GM12878 (cell line): Measurements from ENCODE around the gene ALDH3A2.

Experiments
- CREM ChIP-seq: IDR thresholded peaks from 2 replicates; pipeline ENCODE4 v1.6.1; 2014; ENCODE audit warnings: antibody characterized with exemption, low read depth
- RAD21 ChIP-seq: IDR thresholded peaks from 2 replicates; pipeline ENCODE4 v1.6.1; 2011; ENCODE audit warnings: mild to moderate bottlenecking, low read depth, low read length, moderate library complexity; ENCODE audit not compliant: insufficient read depth
- YY1 ChIP-seq: IDR thresholded peaks from 2 replicates; pipeline ENCODE4 v1.6.1; 2011; ENCODE audit warnings: low read depth, mild to moderate bottlenecking, low read length

- TF ChIP-seq YY1 = no peak
- TF ChIP-seq RAD21 = no peak
- no peak for TF ChIP-seq CREM
These were observed 34.6 kb upstream of the ALDH3A2 start for GRCh38 chr17:19613979-19614378.
